Muscle of leg (tissue), 11 donors: ENCODE results near the gene IFRD1. TPM values are rescaled to one million over a fixed set of nuclear protein-coding genes. Genes with fewer than 3 reads are reported as not detected.
A peak's percentile ranks its signal among the peaks of the same experiment; 100 is the strongest.

Experiments
- DNase-seq: peaks from one replicate; pipeline ENCODE4 v3.0.0; 2013
- H3K27ac ChIP-seq: one replicate; pipeline ENCODE4 v1.5.1; 2013; ENCODE audit warnings: mild to moderate bottlenecking, low read length, control low read depth
- H3K27me3 ChIP-seq: one replicate; pipeline ENCODE4 v1.6.1; 2013; ENCODE audit warnings: low read length; ENCODE audit not compliant: control insufficient read depth, insufficient read depth
- H3K36me3 ChIP-seq: one replicate; pipeline ENCODE4 v1.6.1; 2013; ENCODE audit warnings: low read length; ENCODE audit not compliant: control insufficient read depth, insufficient read depth
- H3K4me1 ChIP-seq: one replicate; pipeline ENCODE4 v1.6.1; 2013; ENCODE audit warnings: low read length; ENCODE audit not compliant: control insufficient read depth, insufficient read depth
- H3K4me3 ChIP-seq: one replicate; pipeline ENCODE4 v1.5.1; 2013; ENCODE audit warnings: low read length, control low read depth
- H3K9me3 ChIP-seq: replicated peaks from 2 replicates; pipeline ENCODE4 v1.6.1; 2013; ENCODE audit warnings: low read depth, low read length; ENCODE audit not compliant: control insufficient read depth
- WGBS: methylation state at CpG from one replicate; pipeline ENCODE4 v1.1.5; 2013; ENCODE audit warnings: missing lambda C conversion rate; ENCODE audit not compliant: insufficient coverage; 5-methylcytosine and 5-hydroxymethylcytosine counted together
- polyA plus RNA-seq, 8 donors: library from polyadenylated mRNA; unstranded; fragments of 120-200 nt; gene quantifications; one replicate each; pipeline versions ENCODE4 v1.2.1 to v1.2.3, GENCODE V29; 2013; ENCODE audit warnings: inconsistent platforms in 1 of 8, low replicate concordance in 1 of 8; ENCODE audit not compliant: insufficient read length in 8 of 8, insufficient read depth in 1 of 8
- total RNA-seq: library from RNA; stranded (reverse); fragments of 120-200 nt; gene quantifications from one replicate; pipeline ENCODE4 v1.2.4, GENCODE V29; 2013

IFRD1 gene
- total and polyA plus RNA-seq, 9 donors, result 21.2 to 28.7 (median 24.4) TPM

DNA sequence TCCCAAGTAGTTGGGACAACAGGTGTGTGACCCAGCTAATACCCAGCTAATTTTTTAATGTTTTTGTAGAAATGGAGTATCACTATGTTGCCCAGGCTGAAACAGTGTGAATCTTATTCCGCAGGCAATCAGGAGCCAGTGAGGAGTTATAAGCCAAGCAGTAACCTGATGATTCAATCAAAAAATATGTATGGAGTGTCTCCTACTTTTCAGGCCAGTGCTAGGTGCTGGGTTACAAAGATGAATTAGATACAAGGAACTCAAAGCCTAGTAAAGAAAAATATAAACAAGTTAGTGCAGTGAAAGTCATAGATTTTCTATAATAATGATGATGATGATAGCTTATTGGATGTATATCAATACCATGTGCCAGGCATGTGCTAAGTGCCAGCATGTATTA, 13.2 kb upstream of the IFRD1 start:
- Histone ChIP-seq H3K27me3 (no peaks in the 10 kb centered on the region), H3K4me3 (no peak overlapping the region), H3K9me3 (no peaks in the 10 kb centered on the region), H3K4me1 (no peaks in the 10 kb centered on the region), H3K27ac (no peak overlapping the region), H3K36me3 (no peaks in the 10 kb centered on the region)
- 83% methylated on average over 1 of the region's 1 CpG for WGBS
- no peak for DNase-seq

GRCh38 chr7:112439476-112439875, 10.8 kb upstream of the IFRD1 start:
- H3K27me3 ChIP-seq, result no peaks in the 10 kb centered on the region
- DNase-seq, result no peak
- WGBS, result no CpG with 5 or more reads among the region's 1 CpG
- H3K4me1 ChIP-seq, result no peaks in the 10 kb centered on the region
- no peak overlapping the region for H3K4me3 ChIP-seq
- no peaks in the 10 kb centered on the region for H3K9me3 ChIP-seq
- H3K27ac ChIP-seq, result no peak overlapping the region
- no peaks in the 10 kb centered on the region for H3K36me3 ChIP-seq

DNA sequence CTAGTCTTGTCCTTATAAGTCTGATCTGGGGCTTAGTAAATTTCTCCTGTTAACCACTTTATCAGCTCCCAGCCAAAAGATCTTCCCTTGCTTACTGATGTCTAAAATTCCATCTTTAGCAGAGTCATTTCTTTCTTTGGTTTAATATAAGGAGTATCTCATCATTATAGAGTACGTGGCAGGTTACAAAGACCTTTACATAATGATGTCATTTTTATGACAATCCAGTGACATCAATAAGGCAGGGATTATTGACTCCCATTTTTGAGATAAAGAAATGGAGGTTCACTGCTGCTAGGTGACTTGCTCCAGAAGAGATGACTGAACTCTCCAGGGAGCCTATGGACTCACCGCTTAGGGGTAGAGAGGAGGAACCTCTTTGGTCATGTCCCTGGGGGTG, 8.1 kb upstream of the IFRD1 start:
- Histone ChIP-seq H3K4me1 (no peaks in the 10 kb centered on the region), H3K36me3 (no peaks in the 10 kb centered on the region), H3K9me3 (no peaks in the 10 kb centered on the region), H3K27ac (no peak overlapping the region), H3K27me3 (no peaks in the 10 kb centered on the region), H3K4me3 (no peak overlapping the region)
- no peak for DNase-seq
- WGBS, result 100% methylated on average over 1 of the region's 2 CpGs

DNA sequence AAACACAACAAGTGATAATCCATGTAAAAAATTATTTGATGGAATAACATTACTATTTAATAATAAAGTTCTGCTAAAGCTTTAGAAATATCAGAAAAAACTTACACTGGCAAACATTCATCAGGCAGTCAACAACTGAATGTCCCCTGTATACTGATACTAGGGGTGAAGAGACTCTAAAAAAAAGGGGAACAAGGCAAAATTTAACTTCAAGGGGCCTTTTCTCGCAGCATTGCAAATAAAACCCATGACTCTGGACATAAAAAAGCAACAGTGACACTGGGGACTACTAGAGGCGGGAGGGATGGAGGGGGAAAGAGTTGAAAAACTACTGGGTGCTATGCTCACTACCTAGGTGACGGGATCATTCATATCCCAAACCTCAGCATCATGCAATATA, 5.8 kb upstream of the IFRD1 start:
- H3K36me3 ChIP-seq, result no peaks in the 10 kb centered on the region
- H3K27ac ChIP-seq, result no peak overlapping the region
- no peaks in the 10 kb centered on the region for H3K9me3 ChIP-seq
- no peak overlapping the region for H3K4me3 ChIP-seq
- no peaks in the 10 kb centered on the region for H3K27me3 ChIP-seq
- no peaks in the 10 kb centered on the region for H3K4me1 ChIP-seq
- DNase-seq, result no peak
- WGBS, result no CpG with 5 or more reads among the region's 3 CpGs

DNA sequence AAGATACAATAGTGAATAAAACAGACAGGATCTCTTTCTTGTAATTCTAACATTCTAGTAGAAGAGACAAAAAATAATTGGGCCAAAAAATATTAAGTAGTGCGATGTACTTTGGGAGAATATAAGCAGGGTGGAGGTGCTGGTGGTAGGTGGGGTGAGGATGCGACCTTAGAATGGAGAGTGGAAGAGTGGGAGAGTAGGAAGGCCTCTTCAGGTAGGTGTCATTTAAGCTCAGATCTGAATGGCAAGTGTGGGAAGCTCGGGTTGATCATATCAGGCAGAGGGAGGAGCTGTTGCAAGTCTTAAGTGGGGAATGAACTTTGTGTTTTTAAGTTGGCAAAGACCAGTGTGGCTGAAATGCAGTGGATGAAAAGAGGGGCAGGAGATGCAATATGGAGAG, 3.8 kb upstream of the IFRD1 start:
- H3K4me1 ChIP-seq, result peaks cover 3% of the 10 kb centered on the region
- no peak overlapping the region for H3K27ac ChIP-seq
- no peaks in the 10 kb centered on the region for H3K27me3 ChIP-seq
- no peaks in the 10 kb centered on the region for H3K9me3 ChIP-seq
- WGBS, result 83% methylated on average over 3 of the region's 3 CpGs
- H3K36me3 ChIP-seq, result no peaks in the 10 kb centered on the region
- no peak for DNase-seq
- H3K4me3 ChIP-seq, result no peak overlapping the region

GRCh38 chr7:112447406-112447805, 2.9 kb upstream of the IFRD1 start:
- Histone ChIP-seq H3K4me3 (no peak overlapping the region), H3K36me3 (no peaks in the 10 kb centered on the region), H3K27ac (no peak overlapping the region), H3K4me1 (peaks cover 5% of the 10 kb centered on the region), H3K27me3 (no peaks in the 10 kb centered on the region), H3K9me3 (no peaks in the 10 kb centered on the region)
- WGBS, result no CpG with 5 or more reads among the region's 3 CpGs
- no peak for DNase-seq

DNA sequence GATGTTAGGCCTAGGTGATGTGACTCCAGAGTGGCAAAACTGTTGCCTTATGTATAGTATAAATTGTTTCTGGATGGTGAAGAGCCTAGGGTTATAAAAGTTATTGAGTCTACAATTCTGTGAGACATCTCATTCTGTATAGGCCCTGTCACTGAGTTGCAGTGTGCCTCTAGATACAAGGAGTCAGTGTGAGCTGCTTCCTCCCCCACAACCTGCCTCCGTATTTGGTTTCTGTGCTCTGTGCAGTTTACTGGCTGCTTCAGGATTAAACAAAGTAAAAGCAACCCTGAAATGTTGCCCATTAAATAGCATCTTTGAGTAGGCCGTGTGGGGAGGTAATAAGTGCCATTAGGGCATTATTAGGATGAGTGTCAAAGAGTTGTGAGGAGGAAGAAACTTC, 1.9 kb upstream of the IFRD1 start:
- H3K27ac ChIP-seq, result no peak overlapping the region

GRCh38 chr7:112448891-112449290, 1.4 kb upstream of the IFRD1 start:
- H3K27me3 ChIP-seq, result no peaks in the 10 kb centered on the region
- no peak overlapping the region for H3K27ac ChIP-seq
- H3K4me3 ChIP-seq, result no peak overlapping the region
- H3K9me3 ChIP-seq, result no peaks in the 10 kb centered on the region
- WGBS, result 59% methylated on average over 3 of the region's 3 CpGs
- peaks cover 5% of the 10 kb centered on the region for H3K4me1 ChIP-seq
- no peaks in the 10 kb centered on the region for H3K36me3 ChIP-seq
- peak; percentile 26 for DNase-seq

More for the DNA sequence above, 1.9 kb upstream of the IFRD1 start:
- WGBS, result 53% methylated on average over 1 of the region's 2 CpGs
- Histone ChIP-seq H3K4me3 (no peak overlapping the region), H3K4me1 (peaks cover 5% of the 10 kb centered on the region), H3K36me3 (no peaks in the 10 kb centered on the region), H3K9me3 (no peaks in the 10 kb centered on the region), H3K27me3 (no peaks in the 10 kb centered on the region)
- DNase-seq, result no peak

GRCh38 chr7:112449353-112449752, 907 bp upstream of the IFRD1 start:
- H3K4me3 ChIP-seq, result no peak overlapping the region
- WGBS, result 61% methylated on average over 2 of the region's 5 CpGs
- H3K9me3 ChIP-seq, result no peaks in the 10 kb centered on the region
- peaks cover 9% of the 10 kb centered on the region for H3K4me1 ChIP-seq
- peak; percentile 40 for DNase-seq
- peak overlapping the region; percentile 99 for H3K27ac ChIP-seq
- H3K36me3 ChIP-seq, result no peaks in the 10 kb centered on the region
- H3K27me3 ChIP-seq, result no peaks in the 10 kb centered on the region

- peak overlapping the region; percentile 99 for H3K27ac ChIP-seq
- H3K27me3 ChIP-seq, result no peaks in the 10 kb centered on the region
- no peaks in the 10 kb centered on the region for H3K9me3 ChIP-seq
- H3K4me1 ChIP-seq, result peaks cover 9% of the 10 kb centered on the region
- DNase-seq, result peak; percentile 99
- H3K4me3 ChIP-seq, result peak overlapping the region; percentile 99
- no peaks in the 10 kb centered on the region for H3K36me3 ChIP-seq
- WGBS, result under 1% methylated on average over 50 of the region's 57 CpGs
Measured at GRCh38 chr7:112450807-112451761, 824 bp downstream of the IFRD1 start.
